IPS-18a (cell line): ENCODE measurements around the gene MED9.

Source experiments
- H3K27ac ChIP-seq: one replicate; pipeline ENCODE4 v1.5.1; 2013; ENCODE audit warnings: low read length
- H3K27me3 ChIP-seq: one replicate; pipeline ENCODE4 v1.6.1; 2013; ENCODE audit warnings: mild to moderate bottlenecking, low read length; ENCODE audit not compliant: control insufficient read depth, insufficient read depth
- H3K36me3 ChIP-seq: one replicate; pipeline ENCODE4 v1.6.1; 2013; ENCODE audit warnings: low read depth, low read length; ENCODE audit not compliant: control insufficient read depth
- H3K4me1 ChIP-seq: one replicate; pipeline ENCODE4 v1.6.1; 2013; ENCODE audit warnings: low read depth, low read length; ENCODE audit not compliant: control insufficient read depth
- H3K4me3 ChIP-seq: one replicate; pipeline ENCODE4 v1.5.1; 2013; ENCODE audit warnings: low read length
- H3K9ac ChIP-seq: one replicate; pipeline ENCODE4 v1.6.1; 2013; ENCODE audit warnings: mild to moderate bottlenecking, low read length, moderate library complexity
- H3K9me3 ChIP-seq: one replicate; pipeline ENCODE4 v1.6.1; 2013; ENCODE audit warnings: low read depth, low read length; ENCODE audit not compliant: control insufficient read depth

MED9 gene

GRCh38 chr17:17525956-17526355 lies 49.2 kb downstream of the MED9 start:
- Histone ChIP-seq H3K27ac (no peak overlapping the region), H3K9me3 (no peaks in the 10 kb centered on the region), H3K9ac (no peak overlapping the region)

DNA sequence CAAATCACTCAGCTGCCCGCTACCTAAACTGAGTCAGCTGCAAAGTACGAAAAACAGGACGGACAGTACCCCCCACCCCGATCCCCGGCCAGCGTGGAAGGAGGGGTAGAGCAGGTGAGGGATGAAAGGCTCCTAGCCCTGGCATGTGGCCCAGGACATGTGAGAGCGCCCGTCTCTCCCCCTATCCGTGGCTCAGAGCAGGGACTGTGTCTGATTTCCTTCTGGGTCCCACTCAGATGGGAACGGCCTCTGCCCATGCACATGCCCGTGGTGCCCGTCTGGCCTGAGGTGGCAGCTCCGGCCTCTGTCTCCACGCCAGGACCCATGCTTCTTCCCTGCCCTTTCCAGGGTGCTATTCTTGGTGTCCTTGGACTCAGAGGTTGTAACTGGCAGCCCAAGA lies 49.6 kb downstream of the MED9 start:
- Histone ChIP-seq H3K4me3 (no peak overlapping the region), H3K27me3 (no peaks in the 10 kb centered on the region), H3K36me3 (no peaks in the 10 kb centered on the region), H3K9ac (no peak overlapping the region), H3K27ac (no peak overlapping the region), H3K4me1 (peaks cover 18% of the 10 kb centered on the region), H3K9me3 (no peaks in the 10 kb centered on the region)

More at GRCh38 chr17:17525956-17526355, 49.2 kb downstream of the MED9 start:
- no peak overlapping the region for H3K4me3 ChIP-seq
- H3K4me1 ChIP-seq = peaks cover 18% of the 10 kb centered on the region
- no peaks in the 10 kb centered on the region for H3K36me3 ChIP-seq
- no peaks in the 10 kb centered on the region for H3K27me3 ChIP-seq

- Histone ChIP-seq H3K9ac (no peak overlapping the region), H3K27me3 (no peaks in the 10 kb centered on the region), H3K4me3 (no peak overlapping the region), H3K9me3 (no peaks in the 10 kb centered on the region), H3K36me3 (no peaks in the 10 kb centered on the region), H3K27ac (no peak overlapping the region), H3K4me1 (peaks cover 14% of the 10 kb centered on the region)
Observed at GRCh38 chr17:17527534-17527933, 50.7 kb downstream of the MED9 start.

DNA sequence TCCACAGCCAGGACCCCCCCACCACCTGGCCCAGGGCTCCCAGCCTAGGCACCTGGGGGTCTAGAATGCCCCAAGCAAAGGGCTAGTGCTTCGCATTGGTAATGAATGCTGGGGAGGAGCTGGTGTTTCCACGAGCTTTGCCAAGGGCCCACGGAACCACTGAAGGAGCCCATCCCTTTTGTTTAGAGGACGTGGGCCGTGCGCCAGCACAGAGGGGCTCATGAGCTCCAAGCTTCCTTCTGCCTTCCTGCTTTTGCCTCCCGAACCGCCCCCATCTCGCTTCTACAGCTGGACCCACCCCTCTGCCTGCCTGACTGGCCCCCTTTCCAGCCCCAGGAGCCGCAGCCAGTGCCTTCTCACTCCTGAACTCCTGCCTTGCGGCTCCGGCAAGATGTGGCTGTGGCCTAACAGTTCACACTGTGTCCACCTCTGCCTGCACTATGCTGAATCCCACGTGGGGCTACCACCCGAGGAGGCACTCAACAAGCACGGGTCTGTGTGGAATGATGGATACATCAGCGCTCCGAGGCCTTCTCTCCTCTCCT lies 51.2 kb downstream of the MED9 start:
- Histone ChIP-seq H3K27ac (no peak overlapping the region), H3K27me3 (no peaks in the 10 kb centered on the region), H3K4me3 (no peak overlapping the region), H3K9me3 (no peaks in the 10 kb centered on the region), H3K4me1 (peaks cover 11% of the 10 kb centered on the region), H3K9ac (no peak overlapping the region), H3K36me3 (no peaks in the 10 kb centered on the region)

DNA sequence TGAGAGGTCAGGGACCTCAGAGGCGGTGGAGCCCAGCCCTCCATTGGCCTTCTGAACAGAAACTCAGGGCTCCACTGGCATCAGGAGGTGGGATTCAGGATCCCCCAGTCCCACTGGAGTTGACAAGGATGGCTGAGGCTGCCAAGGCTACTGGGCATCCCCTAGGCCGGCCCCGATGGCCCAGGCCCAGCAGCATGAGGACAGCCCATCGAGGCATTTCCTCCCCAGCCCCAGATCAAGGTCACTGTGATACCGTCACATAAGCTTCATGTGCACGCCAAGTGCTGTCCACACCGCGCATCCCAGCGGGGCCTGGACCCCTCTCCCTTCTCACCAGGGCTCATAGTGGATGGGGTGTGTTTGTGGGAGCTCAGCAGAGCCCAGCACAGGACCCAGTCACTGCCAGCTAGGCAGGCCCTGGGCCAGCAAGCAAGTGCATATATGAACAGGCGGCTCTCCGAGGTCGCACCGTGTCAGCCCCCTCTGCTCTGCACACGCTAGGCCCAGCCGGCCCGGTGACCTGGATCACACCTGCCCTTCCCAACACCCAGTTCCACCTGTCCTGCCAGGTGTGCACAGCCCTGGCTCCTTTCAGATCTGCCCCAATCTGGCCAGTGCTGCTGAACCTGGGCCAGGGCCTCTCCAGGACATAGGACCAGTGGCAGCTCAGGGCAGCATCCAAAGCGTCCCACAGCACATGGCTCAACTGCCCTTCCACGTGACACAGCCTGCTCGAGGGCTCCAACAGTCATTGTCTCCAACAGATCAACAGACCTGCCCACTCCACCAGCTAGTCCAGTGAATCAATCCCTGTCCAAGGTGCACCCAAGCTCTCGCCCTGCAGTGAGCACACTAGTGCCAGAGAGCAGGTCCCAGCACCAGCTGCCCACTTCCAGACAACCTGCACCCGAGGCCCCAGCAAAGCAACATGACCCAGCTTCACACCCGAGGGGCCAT lies 52.2 kb downstream of the MED9 start:
- H3K27me3 ChIP-seq = no peaks in the 10 kb centered on the region
- H3K27ac ChIP-seq = no peak overlapping the region
- no peaks in the 10 kb centered on the region for H3K36me3 ChIP-seq
- H3K4me3 ChIP-seq = no peak overlapping the region
- H3K9me3 ChIP-seq = no peaks in the 10 kb centered on the region
- H3K4me1 ChIP-seq = peaks cover 5% of the 10 kb centered on the region
- no peak overlapping the region for H3K9ac ChIP-seq

- Histone ChIP-seq H3K36me3 (no peaks in the 10 kb centered on the region), H3K4me3 (no peak overlapping the region), H3K27ac (no peak overlapping the region), H3K9ac (no peak overlapping the region), H3K4me1 (peaks cover 4% of the 10 kb centered on the region), H3K27me3 (no peaks in the 10 kb centered on the region), H3K9me3 (no peaks in the 10 kb centered on the region)
Observed at GRCh38 chr17:17531156-17531555, 54.4 kb downstream of the MED9 start.

- no peak overlapping the region for H3K9ac ChIP-seq
- no peak overlapping the region for H3K27ac ChIP-seq
- no peaks in the 10 kb centered on the region for H3K9me3 ChIP-seq
- H3K4me1 ChIP-seq = peaks cover 4% of the 10 kb centered on the region
- H3K4me3 ChIP-seq = no peak overlapping the region
- H3K36me3 ChIP-seq = no peaks in the 10 kb centered on the region
- H3K27me3 ChIP-seq = no peaks in the 10 kb centered on the region
Observed at GRCh38 chr17:17532991-17533390, 56.2 kb downstream of the MED9 start.

DNA sequence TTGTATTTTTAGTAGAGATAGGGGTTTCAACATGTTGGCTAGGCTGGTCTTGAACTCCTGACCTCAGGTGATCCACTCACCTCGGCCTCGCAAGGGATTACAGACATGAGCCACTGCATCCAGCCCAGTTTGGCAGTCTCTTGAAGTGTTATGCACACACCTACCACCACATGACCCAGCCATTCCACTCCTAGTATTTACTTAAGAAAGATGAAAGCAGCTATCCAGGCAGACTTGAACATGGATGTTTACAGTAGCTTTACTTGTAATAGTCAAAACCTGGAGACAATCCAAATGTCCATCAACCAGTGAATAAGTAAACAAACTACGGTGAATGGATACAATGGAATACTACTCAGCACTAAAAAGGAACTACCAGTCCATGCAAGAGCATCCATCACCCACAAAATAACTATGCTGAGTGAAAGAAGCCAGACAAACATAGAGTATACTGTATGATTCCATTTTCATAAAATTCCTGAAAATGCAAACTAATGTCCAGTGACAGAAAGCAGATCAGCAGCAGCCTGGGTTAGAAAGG lies 57.2 kb downstream of the MED9 start:
- Histone ChIP-seq H3K4me1 (peaks cover 4% of the 10 kb centered on the region), H3K36me3 (no peaks in the 10 kb centered on the region)

DNA sequence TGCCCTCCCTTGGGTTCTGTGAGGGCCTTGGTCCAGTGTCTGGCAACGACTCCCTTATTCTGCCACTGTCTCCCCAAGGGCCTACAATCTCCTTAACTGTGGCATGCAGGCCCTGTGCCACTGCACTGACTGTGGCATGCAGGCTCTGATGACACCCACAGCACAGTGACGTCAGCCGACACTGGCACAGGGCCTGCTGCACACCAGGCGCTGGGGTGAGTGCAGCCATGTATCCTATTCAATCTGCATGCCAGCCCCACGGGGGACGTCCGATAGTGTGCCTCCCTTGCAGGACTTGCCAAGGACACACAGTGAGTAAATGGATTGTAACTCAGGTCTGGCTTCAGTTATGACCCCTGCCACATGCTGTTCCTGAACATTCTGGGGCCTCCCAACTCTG lies 59.2 kb downstream of the MED9 start:
- Histone ChIP-seq H3K36me3 (no peaks in the 10 kb centered on the region), H3K9me3 (no peaks in the 10 kb centered on the region), H3K9ac (no peak overlapping the region), H3K4me3 (no peak overlapping the region), H3K27me3 (no peaks in the 10 kb centered on the region), H3K4me1 (peaks cover 4% of the 10 kb centered on the region), H3K27ac (no peak overlapping the region)

More for the DNA sequence above, 57.2 kb downstream of the MED9 start:
- H3K4me3 ChIP-seq = no peak overlapping the region
- no peak overlapping the region for H3K9ac ChIP-seq
- no peaks in the 10 kb centered on the region for H3K9me3 ChIP-seq
- no peaks in the 10 kb centered on the region for H3K27me3 ChIP-seq
- H3K27ac ChIP-seq = no peak overlapping the region

GRCh38 chr17:17536702-17537101 lies 59.9 kb downstream of the MED9 start:
- H3K9me3 ChIP-seq = no peaks in the 10 kb centered on the region
- peaks cover 4% of the 10 kb centered on the region for H3K4me1 ChIP-seq
- H3K36me3 ChIP-seq = no peaks in the 10 kb centered on the region
- H3K4me3 ChIP-seq = no peak overlapping the region
- no peaks in the 10 kb centered on the region for H3K27me3 ChIP-seq
- H3K27ac ChIP-seq = no peak overlapping the region
- no peak overlapping the region for H3K9ac ChIP-seq

DNA sequence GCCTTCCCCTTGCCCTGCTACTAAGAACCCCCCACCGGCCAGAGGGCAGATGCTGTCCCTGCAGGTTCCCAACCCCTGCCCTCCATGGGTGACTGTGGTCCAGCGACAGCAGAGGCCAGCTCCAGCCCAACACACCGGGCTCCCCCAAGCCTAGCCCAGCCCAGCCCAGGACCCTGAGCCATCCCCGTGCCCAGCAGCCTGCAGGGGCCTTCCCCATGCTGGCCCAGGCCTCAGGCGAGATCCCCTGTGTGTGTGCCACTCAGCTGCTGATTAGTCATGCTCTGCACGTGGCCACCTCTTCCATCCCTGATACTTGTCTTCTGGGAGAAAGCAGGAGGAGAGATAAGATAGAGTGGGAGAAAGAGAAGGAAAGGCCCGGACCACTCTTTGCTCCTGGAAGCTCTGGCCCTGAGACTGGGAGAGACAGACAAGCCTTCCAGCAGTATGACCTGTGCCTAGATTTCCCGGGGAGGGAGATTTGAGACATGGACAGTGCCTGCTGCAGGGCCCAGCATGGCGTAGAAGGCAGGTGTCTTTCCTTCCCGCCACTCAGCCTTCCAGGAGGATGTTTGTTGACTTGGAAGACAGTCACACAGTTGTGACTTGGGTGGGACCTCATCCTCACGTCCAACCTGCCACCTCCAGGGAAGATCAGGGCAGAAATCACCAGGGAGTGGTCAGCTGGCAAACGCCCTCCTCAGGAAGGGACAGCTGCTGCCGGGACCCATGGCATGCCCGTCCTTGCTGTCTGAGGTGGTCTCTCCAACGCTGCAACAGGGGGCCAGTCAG lies 60.7 kb downstream of the MED9 start:
- no peak overlapping the region for H3K9ac ChIP-seq
- H3K27ac ChIP-seq = no peak overlapping the region
- peaks cover 4% of the 10 kb centered on the region for H3K4me1 ChIP-seq
- H3K4me3 ChIP-seq = no peak overlapping the region
- no peaks in the 10 kb centered on the region for H3K27me3 ChIP-seq
- H3K36me3 ChIP-seq = no peaks in the 10 kb centered on the region
- H3K9me3 ChIP-seq = no peaks in the 10 kb centered on the region
